ENCODE results near the gene TRPC4.

Gene TRPC4

GRCh38 chr13:37613638-37614037 lies 255.9 kb downstream of the TRPC4 start:
- no peaks in the 10 kb centered on the region for H3K79me1 ChIP-seq (ENCODE audit: low read depth, low read length)
- no peak overlapping the region for H2BK12ac ChIP-seq (ENCODE audit: low read length)
- H2AFZ ChIP-seq (ENCODE audit: low read length): no peak overlapping the region
- H4K91ac ChIP-seq (ENCODE audit: low read depth, low read length, poor library complexity): no peak overlapping the region
- peaks cover 0 to 4% of the 10 kb centered on the region in 2 donors for H3K4me1 ChIP-seq (ENCODE audit: control insufficient read depth in 2 of 2, insufficient read depth in 1 of 2, low read depth in 1 of 2, low read length in 2 of 2)
- no peak overlapping the region for H3K23ac ChIP-seq (ENCODE audit: low read depth, low read length, poor library complexity)
- H3K14ac ChIP-seq (ENCODE audit: low read length): no peak overlapping the region
- DNase-seq (ENCODE audit: low spot score): no peak
- H3K4me2 ChIP-seq (ENCODE audit: insufficient read depth, low read length, poor library complexity, severe bottlenecking): no peak overlapping the region
- H3K27me3 ChIP-seq (ENCODE audit: control insufficient read depth in 3 of 3, insufficient read depth in 3 of 3, low read depth in 1 of 3, low read length in 3 of 3): no peaks in the 10 kb centered on the region
- no peak overlapping the region for H3K9ac ChIP-seq (ENCODE audit: low read depth, low read length, poor library complexity)
- no peak overlapping the region for H2AK5ac ChIP-seq (ENCODE audit: low read depth, low read length)
- H3K9me3 ChIP-seq (replicated peaks in 1 of 2; ENCODE audit: control insufficient read depth in 2 of 2, insufficient read depth in 1 of 2, low read depth in 1 of 2, low read length in 2 of 2): no peaks in the 10 kb centered on the region
- no peak overlapping the region for H2BK15ac ChIP-seq (ENCODE audit: low read length)
- no peak overlapping the region for H2BK120ac ChIP-seq (ENCODE audit: low read depth, low read length)
- no peak overlapping the region for H4K8ac ChIP-seq (ENCODE audit: low read depth, low read length)
- WGBS, 2 donors (ENCODE audit: extremely low coverage in 2 of 2, insufficient read length in 2 of 2, insufficient replicate concordance in 1 of 2): no CpG with 5 or more reads among the region's 2 CpGs
- H3K4me3 ChIP-seq (ENCODE audit: low read length in 2 of 2): no peak overlapping the region
- no peak overlapping the region for H3K27ac ChIP-seq (replicated peaks; ENCODE audit: low read length)
- H3K36me3 ChIP-seq (replicated peaks in 1 of 2; ENCODE audit: control insufficient read depth in 2 of 2, insufficient read depth in 2 of 2, low read length in 2 of 2): no peaks in the 10 kb centered on the region
- no peak overlapping the region for H3K18ac ChIP-seq (ENCODE audit: low read length)
- no peak overlapping the region for H3K4ac ChIP-seq (ENCODE audit: low read length)
- H2BK5ac ChIP-seq (ENCODE audit: low read length): no peak overlapping the region

- no peak overlapping the region for H3K4ac ChIP-seq (ENCODE audit: low read length)
- no peak overlapping the region for H3K9ac ChIP-seq (ENCODE audit: low read depth, low read length, poor library complexity)
- no peak overlapping the region for H3K23ac ChIP-seq (ENCODE audit: low read depth, low read length, poor library complexity)
- no peak overlapping the region for H2BK5ac ChIP-seq (ENCODE audit: low read length)
- H2BK15ac ChIP-seq (ENCODE audit: low read length): no peak overlapping the region
- H3K27ac ChIP-seq (replicated peaks; ENCODE audit: low read length): no peak overlapping the region
- no peak overlapping the region for H2AFZ ChIP-seq (ENCODE audit: low read length)
- H2AK5ac ChIP-seq (ENCODE audit: low read depth, low read length): no peak overlapping the region
- H3K79me1 ChIP-seq (ENCODE audit: low read depth, low read length): no peaks in the 10 kb centered on the region
- no peak overlapping the region for H2BK120ac ChIP-seq (ENCODE audit: low read depth, low read length)
- no peaks in the 10 kb centered on the region for H3K36me3 ChIP-seq (replicated peaks in 1 of 2; ENCODE audit: control insufficient read depth in 2 of 2, insufficient read depth in 2 of 2, low read length in 2 of 2)
- H3K9me3 ChIP-seq (replicated peaks in 1 of 2; ENCODE audit: control insufficient read depth in 2 of 2, insufficient read depth in 1 of 2, low read depth in 1 of 2, low read length in 2 of 2): no peaks in the 10 kb centered on the region
- H3K4me3 ChIP-seq (ENCODE audit: low read length in 2 of 2): no peak overlapping the region
- no peak overlapping the region for H3K18ac ChIP-seq (ENCODE audit: low read length)
- H3K4me2 ChIP-seq (ENCODE audit: insufficient read depth, low read length, poor library complexity, severe bottlenecking): no peak overlapping the region
- no peak overlapping the region for H3K14ac ChIP-seq (ENCODE audit: low read length)
- no peak overlapping the region for H4K8ac ChIP-seq (ENCODE audit: low read depth, low read length)
- H2BK12ac ChIP-seq (ENCODE audit: low read length): no peak overlapping the region
- H3K4me1 ChIP-seq (ENCODE audit: control insufficient read depth in 2 of 2, insufficient read depth in 1 of 2, low read depth in 1 of 2, low read length in 2 of 2): no peaks in the 10 kb centered on the region
- H4K91ac ChIP-seq (ENCODE audit: low read depth, low read length, poor library complexity): no peak overlapping the region
- WGBS, 2 donors (ENCODE audit: extremely low coverage in 2 of 2, insufficient read length in 2 of 2, insufficient replicate concordance in 1 of 2): no CpG with 5 or more reads among the region's 3 CpGs
- no peak for DNase-seq (ENCODE audit: low spot score)
- no peaks in the 10 kb centered on the region for H3K27me3 ChIP-seq (ENCODE audit: control insufficient read depth in 3 of 3, insufficient read depth in 3 of 3, low read depth in 1 of 3, low read length in 3 of 3)
These were observed 256.3 kb downstream of the TRPC4 start for GRCh38 chr13:37613236-37613635.

GRCh38 chr13:37608750-37609339 lies 260.7 kb downstream of the TRPC4 start:
- Histone ChIP-seq H2AK5ac (ENCODE audit: low read depth, low read length) (no peak overlapping the region), H2BK120ac (ENCODE audit: low read depth, low read length) (no peak overlapping the region), H3K79me1 (ENCODE audit: low read depth, low read length) (no peaks in the 10 kb centered on the region), H3K4me1 (ENCODE audit: control insufficient read depth in 2 of 2, insufficient read depth in 1 of 2, low read depth in 1 of 2, low read length in 2 of 2) (no peaks in the 10 kb centered on the region), H2BK12ac (ENCODE audit: low read length) (no peak overlapping the region), H3K23ac (ENCODE audit: low read depth, low read length, poor library complexity) (no peak overlapping the region), H3K9me3 (replicated peaks in 1 of 2; ENCODE audit: control insufficient read depth in 2 of 2, insufficient read depth in 1 of 2, low read depth in 1 of 2, low read length in 2 of 2) (no peaks in the 10 kb centered on the region), H2BK5ac (ENCODE audit: low read length) (no peak overlapping the region), H3K9ac (ENCODE audit: low read depth, low read length, poor library complexity) (no peak overlapping the region), H3K27me3 (ENCODE audit: control insufficient read depth in 3 of 3, insufficient read depth in 3 of 3, low read depth in 1 of 3, low read length in 3 of 3) (no peaks in the 10 kb centered on the region), H2BK15ac (ENCODE audit: low read length) (no peak overlapping the region), H3K36me3 (replicated peaks in 1 of 2; ENCODE audit: control insufficient read depth in 2 of 2, insufficient read depth in 2 of 2, low read length in 2 of 2) (no peaks in the 10 kb centered on the region), H3K18ac (ENCODE audit: low read length) (no peak overlapping the region), H4K8ac (ENCODE audit: low read depth, low read length) (no peak overlapping the region), H3K4ac (ENCODE audit: low read length) (no peak overlapping the region), H3K27ac (replicated peaks; ENCODE audit: low read length) (no peak overlapping the region), H3K4me3 (ENCODE audit: low read length in 2 of 2) (no peak overlapping the region), H4K91ac (ENCODE audit: low read depth, low read length, poor library complexity) (no peak overlapping the region), H3K14ac (ENCODE audit: low read length) (no peak overlapping the region), H2AFZ (ENCODE audit: low read length) (no peak overlapping the region), H3K4me2 (ENCODE audit: insufficient read depth, low read length, poor library complexity, severe bottlenecking) (no peak overlapping the region)
- DNase-seq (ENCODE audit: low spot score): no peak
- no CpG with 5 or more reads among the region's 1 CpG for WGBS, 2 donors (ENCODE audit: extremely low coverage in 2 of 2, insufficient read length in 2 of 2, insufficient replicate concordance in 1 of 2)

GRCh38 chr13:37602733-37603381 lies 266.7 kb downstream of the TRPC4 start:
- no peak overlapping the region for H2AFZ ChIP-seq (ENCODE audit: low read length)
- H3K14ac ChIP-seq (ENCODE audit: low read length): no peak overlapping the region
- H2AK5ac ChIP-seq (ENCODE audit: low read depth, low read length): no peak overlapping the region
- H3K4me3 ChIP-seq (ENCODE audit: low read length in 2 of 2): no peak overlapping the region
- H3K23ac ChIP-seq (ENCODE audit: low read depth, low read length, poor library complexity): no peak overlapping the region
- H3K27ac ChIP-seq (replicated peaks; ENCODE audit: low read length): no peak overlapping the region
- DNase-seq (ENCODE audit: low spot score): no peak
- no peaks in the 10 kb centered on the region for H3K36me3 ChIP-seq (replicated peaks in 1 of 2; ENCODE audit: control insufficient read depth in 2 of 2, insufficient read depth in 2 of 2, low read length in 2 of 2)
- no peak overlapping the region for H3K9ac ChIP-seq (ENCODE audit: low read depth, low read length, poor library complexity)
- no peak overlapping the region for H4K8ac ChIP-seq (ENCODE audit: low read depth, low read length)
- no peak overlapping the region for H3K4ac ChIP-seq (ENCODE audit: low read length)
- H2BK15ac ChIP-seq (ENCODE audit: low read length): no peak overlapping the region
- H2BK120ac ChIP-seq (ENCODE audit: low read depth, low read length): no peak overlapping the region
- no peak overlapping the region for H2BK12ac ChIP-seq (ENCODE audit: low read length)
- no peaks in the 10 kb centered on the region for H3K79me1 ChIP-seq (ENCODE audit: low read depth, low read length)
- no peaks in the 10 kb centered on the region for H3K4me1 ChIP-seq (ENCODE audit: control insufficient read depth in 2 of 2, insufficient read depth in 1 of 2, low read depth in 1 of 2, low read length in 2 of 2)
- H3K18ac ChIP-seq (ENCODE audit: low read length): no peak overlapping the region
- WGBS, 2 donors (ENCODE audit: extremely low coverage in 2 of 2, insufficient read length in 2 of 2, insufficient replicate concordance in 1 of 2): no CpG with 5 or more reads among the region's 5 CpGs
- no peaks in the 10 kb centered on the region for H3K9me3 ChIP-seq (replicated peaks in 1 of 2; ENCODE audit: control insufficient read depth in 2 of 2, insufficient read depth in 1 of 2, low read depth in 1 of 2, low read length in 2 of 2)
- H3K4me2 ChIP-seq (ENCODE audit: insufficient read depth, low read length, poor library complexity, severe bottlenecking): no peak overlapping the region
- H4K91ac ChIP-seq (ENCODE audit: low read depth, low read length, poor library complexity): no peak overlapping the region
- H3K27me3 ChIP-seq (ENCODE audit: control insufficient read depth in 3 of 3, insufficient read depth in 3 of 3, low read depth in 1 of 3, low read length in 3 of 3): no peaks in the 10 kb centered on the region
- no peak overlapping the region for H2BK5ac ChIP-seq (ENCODE audit: low read length)
